Heart left ventricle (tissue), 16 donors: ENCODE measurements around the gene KLF7. TPM values are rescaled to one million over a fixed set of nuclear protein-coding genes. Genes with fewer than 3 reads are reported as not detected.

ENCODE experiments used
- ATAC-seq, 4 donors: fragments of 200-7000 bp; cut with Tn5 transposase; one replicate each; pipeline ENCODE4 v1.9.1; 2020 to 2022; ENCODE audit warnings: moderate library complexity in 4 of 4, mild to moderate bottlenecking in 3 of 4, moderate number of reproducible peaks in 1 of 4
- DNase-seq, 5 donors: peaks; one replicate each; pipeline ENCODE4 v3.0.0-alpha.2; 2020
- H3K27ac ChIP-seq, 12 donors: fragments of 200-600 bp; sonication (generic) in 4 of 12; one replicate each; pipeline versions ENCODE4 v1.5.0 to v1.8.0; 2016 to 2022; ENCODE audit warnings: mild to moderate bottlenecking in 2 of 12
- H3K27me3 ChIP-seq, 9 donors: fragments of 200-600 bp; sonication (generic) in 2 of 9; one replicate each; pipeline versions ENCODE4 v1.5.1 to v1.8.0; 2016 to 2022; ENCODE audit warnings: mild to moderate bottlenecking in 3 of 9
- H3K36me3 ChIP-seq, 9 donors: fragments of 200-600 bp; sonication (generic) in 2 of 9; one replicate each; pipeline versions ENCODE4 v1.5.0 to v1.8.0; 2018 to 2022; ENCODE audit warnings: mild to moderate bottlenecking in 2 of 9
- H3K4me1 ChIP-seq, 12 donors: fragments of 200-600 bp; sonication (generic) in 4 of 12; one replicate each; pipeline versions ENCODE4 v1.5.0 to v1.8.0; 2016 to 2022; ENCODE audit warnings: mild to moderate bottlenecking in 3 of 12
- H3K4me3 ChIP-seq, 12 donors: fragments of 200-600 bp; sonication (generic) in 4 of 12; one replicate each; pipeline versions ENCODE4 v1.5.0 to v1.8.0; 2017 to 2022; ENCODE audit warnings: mild to moderate bottlenecking in 9 of 12, moderate library complexity in 4 of 12
- H3K9me3 ChIP-seq, 12 donors: fragments of 200-600 bp; sonication (generic) in 4 of 12; one replicate each; pipeline versions ENCODE4 v1.5.0 to v1.8.0; 2016 to 2022; ENCODE audit warnings: mild to moderate bottlenecking in 1 of 12
- CTCF ChIP-seq, 12 donors: fragments of 200-600 bp; sonication (generic) in 4 of 12; IDR thresholded peaks; one replicate each; pipeline versions ENCODE4 v1.5.0 to v1.8.0; 2018 to 2022; ENCODE audit warnings: antibody characterized with exemption in 12 of 12, mild to moderate bottlenecking in 5 of 12
- POLR2A ChIP-seq, 2 donors: fragments of 450-650 bp; IDR thresholded peaks; one replicate each; pipeline ENCODE4 v1.6.1; 2017; ENCODE audit warnings: antibody characterized with exemption in 2 of 2, mild to moderate bottlenecking in 2 of 2, moderate library complexity in 2 of 2
- WGBS, 4 donors: extraction: QIAGEN DNeasy Blood & Tissue Kit in 2 of 4; methylation state at CpG; one replicate each; pipeline versions ENCODE4 v1.1.5 to v1.1.7; 2013 to 2018; 5-methylcytosine and 5-hydroxymethylcytosine counted together
- intact Hi-C, 10 donors: fragments of 100-400 bp; cut with DNase I; formaldehyde crosslinking; loops; one replicate each; pipeline versions ENCODE4 v1.11.1 to v1.14.2; 2022
- polyA plus RNA-seq, 2 donors: library from polyadenylated mRNA; stranded (reverse); fragments of 200-250 nt; gene quantifications; one replicate each; pipeline ENCODE4 v1.2.3, GENCODE V29; 2013
- total RNA-seq, 9 donors: library from RNA; depleted of rRNA in 2 of 9; stranded (reverse); fragments of >200 nt in 2 of 9; fragmentation: NEBNext Ultra II Directional in 3 of 9; extraction: Animal tissue kit (Norgen Biotek cat#: 25700) in 3 of 9; gene quantifications; one replicate each; pipeline versions ENCODE4 v1.1.0 to v1.2.4, GENCODE V29; 2016 to 2023
- donor health status: ischemic (EF 13 %, LVEDD 7.1; RV severe dilation, severe dysfunction).
- donor health status: healthy with polysubstance abuse.
- donor health status: DM: no; HTN: yes; CAD: no.
- donor health status: DM: no; HTN: no; CAD: no.
- donor health status: ischemic (EF 25% LVEDD 6.9; RV normal size, moderate dysfunction).
- donor health status: ischemic (EF 25% LVEDD 5.7; RV mildly dilated, moderate dysfunction).
- donor health status: healthy.
- donor health status: DM: yes; HTN: yes; CAD: no.
- donor health status: ischemic (EF 35%, LVEDD 5.7; RV mildly dilated, moderate dysfunction).
- donor health status: nonischemic (EF 11% LVEDD 7.7; RV severe dilation, severe dysfunction).
- donor health status: DM: yes; HTN: yes; CAD: no.
- donor health status: PGD.
- donor health status: ischemic (EF 29% LVEDD 5.4; RV normal size, mild dysfunction).
- donor health status: nonischemic (EF 23%, LVEDD 6.1; RV moderate dilation, normal function).

The KLF7 gene
- total and polyA plus RNA-seq, 11 donors = 5.0 to 49.8 (median 26.2) TPM

- H3K4me1 ChIP-seq = peaks cover 0 to 19% (median 6%) of the 10 kb centered on the region in 12 donors
- no peak overlapping the region for H3K4me3 ChIP-seq
- intact Hi-C loops = loop anchor here in 1 of 10 donors (10.0 kb wide), 1 partner anchor 423 kb away; no protein-coding TSS in a partner anchor
- ATAC-seq = no peak
- WGBS, 4 donors = 86 to 94% (median 91%) methylated on average over 3 of the region's 3 CpGs
- no peaks in the 10 kb centered on the region for H3K36me3 ChIP-seq
- H3K9me3 ChIP-seq = no peaks in the 10 kb centered on the region
- H3K27me3 ChIP-seq = no peaks in the 10 kb centered on the region
- TF ChIP-seq CTCF (IDR thresholded peaks at IDR 0.05) (no peak), POLR2A (IDR thresholded peaks at IDR 0.05) (no peak)
- DNase-seq = no peak
- H3K27ac ChIP-seq = no peak overlapping the region
Observed at GRCh38 chr2:207051385-207051965, 114.3 kb downstream of the KLF7 start.

- Histone ChIP-seq H3K27me3 (no peaks in the 10 kb centered on the region), H3K27ac (no peak overlapping the region), H3K36me3 (no peaks in the 10 kb centered on the region), H3K4me3 (no peak overlapping the region), H3K9me3 (no peaks in the 10 kb centered on the region), H3K4me1 (peaks cover 0 to 26% (median 6%) of the 10 kb centered on the region in 12 donors)
- intact Hi-C loops = loop anchor here in 8 of 10 donors (5.0 to 10.0 kb wide), 4 partner anchors 116 to 426 kb away; partner anchors contain the start of gene KLF7 (in 1 of the 8)
- ATAC-seq = no peak
- WGBS, 4 donors = 74 to 80% (median 76%) methylated on average over 5 of the region's 5 CpGs
- no peak for DNase-seq
- TF ChIP-seq POLR2A (IDR thresholded peaks at IDR 0.05) = no peak
- TF ChIP-seq CTCF (IDR thresholded peaks at IDR 0.05) = no peak
Observed at GRCh38 chr2:207049122-207049521, 116.6 kb downstream of the KLF7 start.

- Histone ChIP-seq H3K4me1 (peaks cover 0 to 26% (median 6%) of the 10 kb centered on the region in 12 donors), H3K36me3 (no peaks in the 10 kb centered on the region), H3K27me3 (no peaks in the 10 kb centered on the region), H3K4me3 (no peak overlapping the region), H3K9me3 (no peaks in the 10 kb centered on the region), H3K27ac (no peak overlapping the region)
- intact Hi-C loops = loop anchor here in 8 of 10 donors (5.0 to 10.0 kb wide), 4 partner anchors 116 to 426 kb away; partner anchors contain the start of gene KLF7 (in 1 of the 8)
- DNase-seq = no peak
- 85 to 90% (median 88%) methylated on average over 5 of the region's 5 CpGs for WGBS, 4 donors
- TF ChIP-seq POLR2A (IDR thresholded peaks at IDR 0.05) = no peak
- no peak for TF ChIP-seq CTCF (IDR thresholded peaks at IDR 0.05)
- ATAC-seq = no peak
Observed at GRCh38 chr2:207048416-207048815, 117.3 kb downstream of the KLF7 start.

GRCh38 chr2:207046724-207047123, 119.0 kb downstream of the KLF7 start:
- ATAC-seq (peak in 3 of 4 donors; percentile 65 to 77 (median 73)), DNase-seq (no peak)
- TF ChIP-seq POLR2A (IDR thresholded peaks at IDR 0.05) (no peak), CTCF (IDR thresholded peaks at IDR 0.05) (peak in 7 of 12 donors; percentile 29 to 50 (median 37))
- Histone ChIP-seq H3K27me3 (no peaks in the 10 kb centered on the region), H3K27ac (peak overlapping the region in 1 of 12 donors; percentile 0), H3K4me1 (peaks cover 0 to 22% (median 6%) of the 10 kb centered on the region in 12 donors), H3K9me3 (no peaks in the 10 kb centered on the region), H3K36me3 (no peaks in the 10 kb centered on the region), H3K4me3 (no peak overlapping the region)
- intact Hi-C loops = loop anchor here in 8 of 10 donors (5.0 to 10.0 kb wide), 4 partner anchors 118 to 428 kb away; partner anchors contain the start of gene KLF7 (in 1 of the 8)
- 25 to 32% (median 30%) methylated on average over 5 of the region's 5 CpGs for WGBS, 4 donors
